ENCODE results near the gene ABCB9.

ABCB9 gene

DNA sequence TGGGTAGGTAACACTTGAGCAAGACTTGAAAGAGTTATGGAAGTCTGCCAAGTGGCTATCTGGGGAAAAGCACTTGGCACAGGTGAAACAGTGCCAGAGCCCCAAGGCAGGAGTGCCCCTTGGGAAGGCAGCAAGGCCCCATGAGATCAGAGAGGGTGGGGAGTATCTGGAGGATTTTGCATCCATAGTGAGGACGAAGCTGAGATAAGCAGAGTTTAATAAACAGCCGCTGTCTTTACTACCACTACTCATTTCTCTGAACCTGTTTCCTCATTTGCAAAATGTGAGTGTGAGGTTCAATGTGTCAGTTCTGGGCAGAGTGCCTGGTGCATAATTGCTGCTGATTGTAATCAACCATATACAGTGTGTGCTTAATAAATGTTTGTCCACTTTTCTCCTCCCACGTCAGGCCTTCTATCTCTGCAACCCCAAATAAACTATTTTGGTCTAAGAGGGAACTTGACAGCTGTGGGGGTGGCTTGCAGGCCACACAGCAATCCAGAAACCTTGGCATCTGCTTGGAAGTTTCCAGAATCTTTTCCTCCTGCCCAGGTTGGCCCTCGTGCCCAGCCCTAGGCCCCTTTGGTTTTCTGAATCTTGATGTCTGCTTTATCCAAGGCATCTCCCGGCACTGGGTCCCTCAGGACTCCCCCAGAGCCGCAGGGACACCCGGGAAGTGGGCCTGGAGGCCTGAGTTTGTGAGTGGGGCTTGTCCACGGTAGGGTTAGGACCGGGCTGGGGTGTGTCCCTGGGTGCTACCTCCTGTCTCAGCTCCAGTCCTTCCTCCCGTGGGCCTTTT, 4.5 kb downstream of the ABCB9 start:
- WGBS (ENCODE audit: insufficient coverage, insufficient read length) = no CpG with 5 or more reads among the region's 10 CpGs
- no peaks in the 10 kb centered on the region for H3K27me3 ChIP-seq (ENCODE audit: control insufficient read depth, insufficient read depth, low read length)
- H3K9me3 ChIP-seq (ENCODE audit: control insufficient read depth, insufficient read depth, low read length) = no peaks in the 10 kb centered on the region
- H3K4me1 ChIP-seq (ENCODE audit: control insufficient read depth, insufficient read depth, low read length) = peaks cover 5% of the 10 kb centered on the region; the same call in 1 of the 2 replicates
- no peaks in the 10 kb centered on the region for H3K36me3 ChIP-seq (ENCODE audit: control insufficient read depth, insufficient read depth, low read length)
- H3K27ac ChIP-seq (ENCODE audit: low read length) = no peak overlapping the region
- DNase-seq (ENCODE audit: low read depth, low spot score) = no peak
- no peak overlapping the region for H3K4me3 ChIP-seq (ENCODE audit: low read length)

DNA sequence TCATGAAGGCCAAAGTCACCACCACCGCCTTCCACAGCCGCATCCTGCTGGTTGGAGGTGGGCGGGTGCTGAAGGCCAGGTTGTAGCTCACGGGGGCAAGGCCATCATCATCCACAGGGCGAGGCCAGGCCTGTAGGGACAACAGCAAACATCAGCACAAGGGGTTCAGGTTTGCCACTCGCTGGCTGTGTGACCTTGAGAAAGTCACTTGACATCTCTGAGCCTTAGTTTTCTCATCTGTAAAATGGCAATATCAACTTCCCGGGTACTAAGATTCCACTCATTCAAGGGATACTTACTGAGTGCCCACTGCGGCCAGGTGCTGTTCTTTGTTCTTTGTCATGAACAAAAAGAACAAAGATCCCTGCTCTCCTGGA, 6.1 kb downstream of the ABCB9 start:
- Histone ChIP-seq H3K9me3 (ENCODE audit: control insufficient read depth, insufficient read depth, low read length) (no peaks in the 10 kb centered on the region), H3K36me3 (ENCODE audit: control insufficient read depth, insufficient read depth, low read length) (no peaks in the 10 kb centered on the region), H3K27ac (ENCODE audit: low read length) (no peak overlapping the region), H3K4me1 (ENCODE audit: control insufficient read depth, insufficient read depth, low read length) (peaks cover 3% of the 10 kb centered on the region; the same call in 1 of the 2 replicates), H3K27me3 (ENCODE audit: control insufficient read depth, insufficient read depth, low read length) (no peaks in the 10 kb centered on the region), H3K4me3 (ENCODE audit: low read length) (no peak overlapping the region)
- no CpG with 5 or more reads among the region's 8 CpGs for WGBS (ENCODE audit: insufficient coverage, insufficient read length)
- no peak for DNase-seq (ENCODE audit: low read depth, low spot score)

DNA sequence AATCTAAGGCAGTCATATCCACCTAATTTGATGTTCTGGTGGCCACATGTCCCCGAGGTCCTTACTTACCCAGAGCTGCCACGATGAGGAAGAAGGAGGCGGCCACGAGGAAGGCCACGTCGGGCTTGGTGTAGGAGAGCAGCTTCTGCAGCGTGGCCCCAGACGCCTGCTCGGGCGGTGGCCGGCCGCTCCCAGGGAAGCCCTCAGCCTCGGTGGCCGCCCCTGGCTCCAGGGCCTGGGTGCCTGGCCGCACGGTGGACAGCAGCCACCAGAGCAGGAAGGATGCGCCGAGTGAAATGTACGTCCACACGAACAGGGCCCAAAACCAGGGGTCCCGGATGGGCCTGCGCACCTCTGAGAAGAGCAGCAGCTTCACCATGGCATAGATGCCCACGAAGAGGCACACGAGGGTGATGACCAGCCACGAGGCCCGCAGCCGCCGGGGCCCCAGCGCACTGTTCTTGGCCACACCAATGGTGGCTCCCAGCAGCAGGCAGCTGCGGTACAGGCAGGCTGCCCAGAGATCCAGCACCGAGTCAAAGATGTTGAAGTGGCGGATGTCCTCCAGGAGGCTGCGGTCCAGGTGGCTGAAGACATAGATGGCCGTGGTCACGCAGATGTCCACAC, 6.6 kb downstream of the ABCB9 start:
- WGBS (ENCODE audit: insufficient coverage, insufficient read length) = no CpG with 5 or more reads among the region's 35 CpGs
- Histone ChIP-seq H3K4me3 (ENCODE audit: low read length) (no peak overlapping the region), H3K27me3 (ENCODE audit: control insufficient read depth, insufficient read depth, low read length) (no peaks in the 10 kb centered on the region), H3K36me3 (ENCODE audit: control insufficient read depth, insufficient read depth, low read length) (no peaks in the 10 kb centered on the region), H3K27ac (ENCODE audit: low read length) (no peak overlapping the region), H3K4me1 (ENCODE audit: control insufficient read depth, insufficient read depth, low read length) (peaks cover 3% of the 10 kb centered on the region; the same call in 1 of the 2 replicates), H3K9me3 (ENCODE audit: control insufficient read depth, insufficient read depth, low read length) (no peaks in the 10 kb centered on the region)
- no peak for DNase-seq (ENCODE audit: low read depth, low spot score)

DNA sequence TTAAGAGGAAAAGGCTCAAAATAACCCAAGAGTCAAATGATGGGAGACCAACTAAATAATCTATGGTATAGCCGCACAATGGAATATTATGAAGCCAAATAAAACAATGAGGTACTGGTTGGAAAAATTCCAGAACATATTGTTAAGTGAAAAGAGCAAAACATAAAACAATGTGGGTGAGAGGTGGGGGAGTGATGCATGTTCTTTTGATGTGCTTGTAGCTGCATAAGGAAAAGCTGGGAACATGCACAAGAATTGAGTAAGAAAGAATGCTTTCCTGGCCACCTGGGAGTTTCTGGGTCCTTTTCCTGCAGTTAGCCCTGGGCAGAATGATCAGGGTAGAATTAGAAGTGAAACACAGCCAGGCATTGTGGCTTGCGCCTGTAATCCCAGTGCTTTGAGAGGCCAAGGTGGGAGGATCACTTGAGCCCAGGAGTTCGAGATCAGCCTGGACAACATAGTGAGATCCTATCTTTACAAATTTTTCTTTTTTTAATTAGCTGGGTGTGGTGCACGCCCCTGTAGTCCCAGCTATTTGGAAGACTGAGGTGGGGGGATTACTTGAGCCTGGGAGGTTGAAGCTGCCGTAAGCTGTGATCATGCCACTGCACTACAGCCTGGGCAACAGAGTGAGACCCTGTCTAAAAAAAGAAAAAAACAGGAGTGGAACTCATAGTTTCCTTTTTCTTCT, 7.9 kb downstream of the ABCB9 start:
- Histone ChIP-seq H3K36me3 (ENCODE audit: control insufficient read depth, insufficient read depth, low read length) (no peaks in the 10 kb centered on the region), H3K9me3 (ENCODE audit: control insufficient read depth, insufficient read depth, low read length) (no peaks in the 10 kb centered on the region), H3K27me3 (ENCODE audit: control insufficient read depth, insufficient read depth, low read length) (no peaks in the 10 kb centered on the region), H3K27ac (ENCODE audit: low read length) (no peak overlapping the region), H3K4me1 (ENCODE audit: control insufficient read depth, insufficient read depth, low read length) (no peaks in the 10 kb centered on the region), H3K4me3 (ENCODE audit: low read length) (no peak overlapping the region)
- no CpG with 5 or more reads among the region's 5 CpGs for WGBS (ENCODE audit: insufficient coverage, insufficient read length)
- DNase-seq (ENCODE audit: low read depth, low spot score) = no peak

DNA sequence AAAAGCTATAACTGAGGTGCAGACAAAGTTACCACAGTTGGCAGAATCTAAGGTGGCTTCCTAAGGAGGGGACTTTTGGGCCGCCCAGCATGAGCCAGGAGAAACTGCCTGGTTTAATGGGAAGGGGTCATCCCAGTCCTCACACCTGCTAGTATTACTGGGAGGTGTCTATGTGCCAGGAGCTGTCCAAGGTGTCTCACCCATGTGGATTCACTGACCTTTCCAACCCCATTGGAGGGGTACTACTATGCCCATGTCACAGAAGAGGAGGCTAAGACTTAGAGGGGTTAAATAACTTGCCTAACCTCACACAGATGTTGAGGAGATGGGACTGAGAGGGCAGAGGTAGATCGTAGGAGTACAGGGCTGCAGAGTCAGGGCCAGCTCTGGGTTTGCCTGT, 10.2 kb downstream of the ABCB9 start:
- DNase-seq (ENCODE audit: low read depth, low spot score) = no peak
- WGBS (ENCODE audit: insufficient coverage, insufficient read length) = no CpG with 5 or more reads among the region's 2 CpGs

DNA sequence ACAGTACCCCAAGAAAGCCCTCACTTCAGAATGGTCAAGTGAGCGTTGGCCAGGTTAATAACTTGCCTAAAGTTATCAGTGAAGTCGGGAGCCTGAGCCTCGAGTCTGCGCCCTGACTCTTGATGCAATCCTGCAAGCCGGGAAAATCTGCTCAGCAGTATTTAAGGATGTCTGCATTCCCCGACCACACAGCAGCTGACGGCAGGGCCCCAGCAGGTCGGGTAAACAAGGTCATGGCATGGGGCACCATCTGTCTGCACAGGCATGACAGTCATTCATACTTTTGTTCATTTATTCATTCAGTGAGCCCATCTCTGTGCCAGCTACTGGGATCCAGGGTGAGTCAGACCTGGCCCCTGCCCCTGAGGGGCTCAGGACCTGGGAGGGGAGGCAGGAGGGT, 11.1 kb downstream of the ABCB9 start:
- WGBS (ENCODE audit: insufficient coverage, insufficient read length) = no CpG with 5 or more reads among the region's 8 CpGs
- Histone ChIP-seq H3K36me3 (ENCODE audit: control insufficient read depth, insufficient read depth, low read length) (no peaks in the 10 kb centered on the region), H3K4me1 (ENCODE audit: control insufficient read depth, insufficient read depth, low read length) (no peaks in the 10 kb centered on the region), H3K27me3 (ENCODE audit: control insufficient read depth, insufficient read depth, low read length) (no peaks in the 10 kb centered on the region), H3K27ac (ENCODE audit: low read length) (no peak overlapping the region), H3K4me3 (ENCODE audit: low read length) (no peak overlapping the region), H3K9me3 (ENCODE audit: control insufficient read depth, insufficient read depth, low read length) (no peaks in the 10 kb centered on the region)
- DNase-seq (ENCODE audit: low read depth, low spot score) = no peak

More for the DNA sequence above, 10.2 kb downstream of the ABCB9 start:
- Histone ChIP-seq H3K4me1 (ENCODE audit: control insufficient read depth, insufficient read depth, low read length) (no peaks in the 10 kb centered on the region), H3K4me3 (ENCODE audit: low read length) (no peak overlapping the region), H3K36me3 (ENCODE audit: control insufficient read depth, insufficient read depth, low read length) (no peaks in the 10 kb centered on the region), H3K9me3 (ENCODE audit: control insufficient read depth, insufficient read depth, low read length) (no peaks in the 10 kb centered on the region), H3K27ac (ENCODE audit: low read length) (no peak overlapping the region), H3K27me3 (ENCODE audit: control insufficient read depth, insufficient read depth, low read length) (no peaks in the 10 kb centered on the region)

DNA sequence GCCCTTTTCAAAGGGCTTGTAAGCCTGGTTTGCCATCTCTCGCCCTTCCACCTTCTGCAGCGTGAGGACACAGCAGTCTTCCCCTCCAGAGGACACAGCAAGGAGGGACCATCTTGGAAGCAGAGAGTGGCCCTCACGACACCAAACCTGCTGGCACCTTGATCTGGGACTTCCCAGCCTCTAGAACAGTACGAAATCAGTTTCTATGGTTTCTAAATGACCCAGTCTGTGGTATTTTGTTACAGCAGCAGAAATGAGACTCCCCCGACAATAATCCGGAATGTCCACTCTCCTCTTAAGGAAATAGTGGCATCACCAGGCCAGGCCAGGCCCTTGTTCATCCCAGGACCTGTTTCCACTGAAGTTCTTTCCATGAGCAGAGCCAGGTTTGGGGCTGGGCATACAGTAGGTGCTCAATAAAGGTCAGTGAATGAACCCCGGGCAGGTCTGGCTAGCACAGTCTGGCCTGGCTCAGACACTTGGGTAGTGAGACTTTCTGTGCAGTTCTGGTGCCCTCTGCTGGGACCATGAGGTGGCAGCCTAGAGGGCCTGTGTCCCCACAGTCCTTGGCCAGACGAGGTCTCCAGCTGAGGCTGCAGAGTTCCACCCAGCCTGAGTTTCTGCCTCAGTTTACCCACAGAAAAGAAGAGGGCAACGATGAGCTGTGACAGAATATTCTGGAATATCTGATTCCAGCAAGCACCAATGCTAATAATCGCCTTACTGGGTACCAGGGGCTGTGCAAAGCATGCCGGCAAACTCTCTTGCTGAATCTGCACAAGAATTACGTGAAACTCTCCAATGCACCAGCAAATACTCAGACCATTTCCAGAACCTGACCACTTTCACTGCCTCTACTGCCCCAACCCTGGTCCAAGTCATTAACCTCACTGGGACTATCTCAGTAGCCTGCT, 14.0 kb downstream of the ABCB9 start:
- Histone ChIP-seq H3K36me3 (ENCODE audit: control insufficient read depth, insufficient read depth, low read length) (no peaks in the 10 kb centered on the region), H3K27me3 (ENCODE audit: control insufficient read depth, insufficient read depth, low read length) (no peaks in the 10 kb centered on the region), H3K27ac (ENCODE audit: low read length) (no peak overlapping the region), H3K4me1 (ENCODE audit: control insufficient read depth, insufficient read depth, low read length) (no peaks in the 10 kb centered on the region), H3K9me3 (ENCODE audit: control insufficient read depth, insufficient read depth, low read length) (no peaks in the 10 kb centered on the region), H3K4me3 (ENCODE audit: low read length) (no peak overlapping the region)
- peak; percentile 52 for DNase-seq (ENCODE audit: low read depth, low spot score)
- no CpG with 5 or more reads among the region's 12 CpGs for WGBS (ENCODE audit: insufficient coverage, insufficient read length)

DNA sequence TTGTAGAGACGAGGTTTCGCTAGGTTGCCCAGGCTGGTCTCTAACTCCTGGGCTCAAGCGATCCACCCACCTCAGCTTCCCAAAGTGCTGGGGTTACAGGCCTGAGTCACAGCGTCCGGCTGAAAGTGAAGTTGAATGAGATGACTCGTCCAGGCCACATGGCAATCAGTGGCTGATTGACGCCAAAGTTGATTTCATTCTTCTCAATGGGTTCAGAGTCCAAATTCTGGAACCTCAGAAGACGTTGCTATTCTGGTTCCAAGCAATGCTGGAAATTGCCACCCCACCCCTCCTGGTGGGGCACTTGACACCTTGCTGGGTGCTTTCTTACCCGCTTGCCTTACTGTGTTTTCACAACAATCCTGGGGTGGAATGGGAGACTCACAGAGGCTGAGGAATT, 14.9 kb downstream of the ABCB9 start:
- no CpG with 5 or more reads among the region's 9 CpGs for WGBS (ENCODE audit: insufficient coverage, insufficient read length)
- Histone ChIP-seq H3K4me1 (ENCODE audit: control insufficient read depth, insufficient read depth, low read length) (no peaks in the 10 kb centered on the region), H3K27me3 (ENCODE audit: control insufficient read depth, insufficient read depth, low read length) (no peaks in the 10 kb centered on the region), H3K4me3 (ENCODE audit: low read length) (no peak overlapping the region), H3K9me3 (ENCODE audit: control insufficient read depth, insufficient read depth, low read length) (no peaks in the 10 kb centered on the region), H3K36me3 (ENCODE audit: control insufficient read depth, insufficient read depth, low read length) (no peaks in the 10 kb centered on the region), H3K27ac (ENCODE audit: low read length) (no peak overlapping the region)
- DNase-seq (ENCODE audit: low read depth, low spot score) = no peak

DNA sequence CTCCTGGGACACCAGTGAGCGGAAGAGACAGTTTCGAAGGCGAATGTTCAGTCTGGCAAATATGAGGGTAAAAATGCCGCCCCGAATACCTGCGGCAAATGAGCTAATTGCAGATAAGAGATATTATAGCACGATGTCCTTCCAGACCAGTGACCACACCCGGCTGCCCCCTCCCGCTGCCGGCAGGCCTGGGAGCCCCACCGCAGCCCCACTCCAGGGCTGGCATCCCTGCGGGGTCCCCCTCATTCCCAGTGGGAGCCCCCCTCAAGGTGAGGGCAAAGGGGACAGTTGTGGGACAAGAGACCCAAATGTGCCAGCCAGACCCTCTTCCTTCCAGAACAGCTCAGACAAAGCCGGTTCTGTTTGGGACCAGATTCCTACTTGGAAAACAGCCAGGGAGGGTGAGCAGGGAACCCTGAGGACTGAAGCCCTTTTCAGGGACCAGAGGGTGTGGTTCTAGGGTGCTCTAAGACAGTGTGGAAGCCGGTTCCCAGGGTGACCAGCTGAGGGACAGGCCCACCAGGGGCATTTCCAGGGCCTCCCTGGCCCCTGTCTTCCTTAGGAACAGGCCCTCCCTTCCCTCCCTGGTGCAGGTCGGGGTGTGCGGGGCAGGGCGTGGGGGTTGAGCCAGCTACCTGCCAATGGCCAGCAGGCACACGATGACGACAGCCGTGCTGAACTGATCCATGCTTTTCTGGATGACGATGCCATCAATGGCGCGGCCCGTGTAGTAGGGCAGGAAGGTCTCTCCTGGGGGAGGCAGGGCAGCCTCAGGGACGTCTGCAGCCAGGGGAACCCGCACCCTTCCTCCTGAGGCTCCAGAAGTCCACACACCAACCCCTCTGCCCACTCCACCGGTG, 16.2 kb downstream of the ABCB9 start:
- DNase-seq (ENCODE audit: low read depth, low spot score) = no peak
- no peaks in the 10 kb centered on the region for H3K4me1 ChIP-seq (ENCODE audit: control insufficient read depth, insufficient read depth, low read length)
- no peaks in the 10 kb centered on the region for H3K27me3 ChIP-seq (ENCODE audit: control insufficient read depth, insufficient read depth, low read length)
- H3K27ac ChIP-seq (ENCODE audit: low read length) = no peak overlapping the region
- H3K9me3 ChIP-seq (ENCODE audit: control insufficient read depth, insufficient read depth, low read length) = no peaks in the 10 kb centered on the region
- H3K36me3 ChIP-seq (ENCODE audit: control insufficient read depth, insufficient read depth, low read length) = no peaks in the 10 kb centered on the region
- H3K4me3 ChIP-seq (ENCODE audit: low read length) = no peak overlapping the region
- no CpG with 5 or more reads among the region's 27 CpGs for WGBS (ENCODE audit: insufficient coverage, insufficient read length)
